GM12892 (cell line): ENCODE data around the gene PHC2.

Experiments used
- POLR2A ChIP-seq: IDR thresholded peaks from 2 replicates; pipeline ENCODE4 v1.6.1; 2011; ENCODE audit warnings: low read depth, low read length, control low read depth
- POLR2AphosphoS5 ChIP-seq: IDR thresholded peaks from 2 replicates; pipeline ENCODE4 v1.6.1; 2011; ENCODE audit warnings: low read depth, low read length, control low read depth
- TAF1 ChIP-seq: IDR thresholded peaks from 2 replicates; pipeline ENCODE4 v1.6.1; 2011; ENCODE audit warnings: low read depth, mild to moderate bottlenecking, control low read depth, low read length, borderline replicate concordance

- TF ChIP-seq POLR2AphosphoS5 (no peak), TAF1 (no peak), POLR2A (no peak)
These were observed 69.2 kb downstream of the PHC2 start for GRCh38 chr1:33361532-33362235.
